ENCODE measurements around the gene RBM41. TPM values are rescaled to one million over a fixed set of nuclear protein-coding genes. Genes with fewer than 3 reads are reported as not detected.
"Not testable (repeated sequence)": the region's sequence is repeated elsewhere in the genome, so short reads cannot be mapped to it uniquely, and the experiment has no call there.

RBM41 gene
- total RNA-seq (10 to 100 TPM; 10.4 to 14.6 (median 14.0) TPM), polyA plus RNA-seq (10 to 100 TPM in 1 of 3 donors, 1 to 10 TPM in 2; 2.2 to 19.1 (median 5.6) TPM)
- long read RNA-seq, donor 1, partial matches to known transcripts = 2 of 6 reads
- long read RNA-seq, donor 1, other reads (novel, unspliced or antisense) = 3 of 6 reads
- long read RNA-seq, donor 2, partial matches to known transcripts = 5 of 12 reads
- long read RNA-seq, donor 2, other reads (novel, unspliced or antisense) = 7 of 12 reads

DNA sequence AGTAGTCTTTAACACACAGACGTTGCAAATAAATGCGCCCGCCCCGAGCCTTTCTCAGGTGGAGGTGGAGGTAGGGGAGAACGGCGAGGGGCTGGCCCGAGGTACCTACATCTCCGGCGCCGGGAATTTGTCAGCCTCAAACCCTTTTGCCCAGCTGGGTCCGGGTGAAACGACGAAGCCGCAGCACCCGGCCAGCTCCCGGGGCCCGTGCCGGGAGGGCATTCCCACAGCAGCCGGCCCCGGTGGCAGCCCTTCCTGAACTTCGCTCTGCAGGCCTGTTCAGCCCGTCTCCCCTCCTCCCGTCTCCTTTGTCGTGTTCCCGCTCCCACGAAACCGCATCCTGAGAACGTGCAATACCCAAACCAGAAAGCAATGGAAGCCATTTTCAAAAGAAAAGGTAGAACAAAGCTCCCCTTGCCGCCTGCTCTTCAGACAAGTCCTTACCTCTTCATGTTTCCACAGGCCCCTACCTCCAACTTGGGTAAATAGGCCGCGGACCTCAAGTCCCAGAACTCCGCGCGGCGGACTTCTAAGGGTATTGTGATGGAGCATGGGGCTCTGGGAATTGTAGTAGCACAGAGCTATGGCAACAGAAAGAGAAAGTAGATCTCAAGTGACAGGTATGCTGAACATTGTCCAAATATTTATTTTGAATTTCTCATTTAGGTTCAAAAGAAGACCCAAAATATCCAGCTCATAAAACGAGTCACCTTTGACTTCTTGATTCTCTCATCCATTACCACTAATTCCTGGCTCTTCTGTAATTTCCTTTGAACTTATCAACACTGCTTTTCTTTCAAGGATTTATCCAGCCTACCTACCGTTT lies at the start of gene RBM41:
Gene RBM41 (minus strand): TSS at position 501 of the 826 bp plus-strand sequence. CDS start 49 bp downstream, at position 452.
- H3K27ac ChIP-seq = peak within 1 kb of the TSS; percentile 58
- DNase-seq (peak; percentile 71 to 77), ATAC-seq (peak; percentile 88 to 100 (median 98))
- no peak for TF ChIP-seq CTCF (IDR thresholded peaks at IDR 0.05)
- peaks cover 0 to 30% of the 10 kb centered on the region in 2 donors for H3K36me3 ChIP-seq (ENCODE audit: insufficient read depth in 1 of 2, low read depth in 1 of 2)
- H3K4me1 ChIP-seq = no peaks in the 10 kb centered on the region
- intact Hi-C loops (cut with DNase I) = loop anchor here in 1 of 2 donors (5.0 kb wide), 1 partner anchor 116 kb away; the partner anchor contains the start of gene MORC4
- no peaks in the 10 kb centered on the region for H3K9me3 ChIP-seq
- WGBS, 3 donors = 0 to 25% (median 0%) methylated on average over 25 to 37 of the region's 37 CpGs
- peaks cover 0 to 10% (median 0%) of the 10 kb centered on the region in 3 donors for H3K27me3 ChIP-seq (ENCODE audit: insufficient read depth in 3 of 3, low read length in 2 of 3)
- H3K4me3 ChIP-seq = peak within 1 kb of the TSS; percentile 76

DNA sequence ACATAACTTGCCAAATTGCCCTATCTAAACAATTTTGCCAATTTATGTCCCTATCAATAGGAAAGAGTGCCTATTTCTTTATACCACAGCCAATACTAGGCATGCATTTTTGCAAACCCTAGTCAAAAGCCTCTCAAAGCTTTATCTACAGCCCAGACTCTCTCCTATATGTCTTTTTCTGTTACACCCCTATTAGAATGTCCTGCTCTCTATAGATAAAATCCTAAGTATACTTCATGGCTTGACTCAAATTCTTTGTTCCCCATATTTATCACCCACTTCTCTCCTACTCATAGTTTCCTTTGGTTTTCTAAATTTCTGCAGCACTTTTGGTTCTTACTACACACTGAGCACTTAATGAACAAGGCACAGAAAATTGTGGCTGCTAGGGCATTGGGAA lies 49.6 kb upstream of the RBM41 start:
- H3K27me3 ChIP-seq (ENCODE audit: insufficient read depth in 3 of 3, low read length in 2 of 3) = peaks cover 0 to 4% (median 0%) of the 10 kb centered on the region in 3 donors
- ATAC-seq (no peak), DNase-seq (no peak)
- intact Hi-C loops (cut with DNase I) = no loop called here
- H3K4me1 ChIP-seq = no peaks in the 10 kb centered on the region
- no peak overlapping the region for H3K27ac ChIP-seq
- no peak overlapping the region for H3K4me3 ChIP-seq
- H3K36me3 ChIP-seq (ENCODE audit: insufficient read depth in 1 of 2, low read depth in 1 of 2) = no peaks in the 10 kb centered on the region
- H3K9me3 ChIP-seq = no peaks in the 10 kb centered on the region
- no peak for TF ChIP-seq CTCF (IDR thresholded peaks at IDR 0.05)

- DNase-seq (no peak), ATAC-seq (no peak)
- no peaks in the 10 kb centered on the region for H3K9me3 ChIP-seq
- 80 to 94% (median 92%) methylated on average over 3 of the region's 3 CpGs for WGBS, 3 donors
- intact Hi-C loops (cut with DNase I) = no loop called here
- no peak overlapping the region for H3K4me3 ChIP-seq
- no peaks in the 10 kb centered on the region for H3K4me1 ChIP-seq
- peaks cover 0 to 4% (median 0%) of the 10 kb centered on the region in 3 donors for H3K27me3 ChIP-seq (ENCODE audit: insufficient read depth in 3 of 3, low read length in 2 of 3)
- no peak overlapping the region for H3K27ac ChIP-seq
- no peak for TF ChIP-seq CTCF (IDR thresholded peaks at IDR 0.05)
- no peaks in the 10 kb centered on the region for H3K36me3 ChIP-seq (ENCODE audit: insufficient read depth in 1 of 2, low read depth in 1 of 2)
Observed at GRCh38 chrX:107167163-107167921, 48.7 kb upstream of the RBM41 start.

GRCh38 chrX:107157618-107158017 lies 39.0 kb upstream of the RBM41 start:
- H3K27ac ChIP-seq; H3K4me3 ChIP-seq; H3K36me3 ChIP-seq (ENCODE audit: insufficient read depth in 1 of 2, low read depth in 1 of 2); DNase-seq; H3K27me3 ChIP-seq (ENCODE audit: insufficient read depth in 3 of 3, low read length in 2 of 3); intact Hi-C loops (cut with DNase I); H3K9me3 ChIP-seq; ATAC-seq; H3K4me1 ChIP-seq: not testable (repeated sequence)
- 65 to 94% methylated on average over 3 of the region's 4 CpGs; no CpG with 5 or more reads in 1 of the 3 donors for WGBS, 3 donors

GRCh38 chrX:107155621-107156430 lies 37.2 kb upstream of the RBM41 start:
- peak overlapping the region; percentile 28 for H3K4me3 ChIP-seq
- DNase-seq; H3K4me1 ChIP-seq; H3K27ac ChIP-seq; H3K9me3 ChIP-seq; intact Hi-C loops (cut with DNase I); H3K27me3 ChIP-seq (ENCODE audit: insufficient read depth in 3 of 3, low read length in 2 of 3); H3K36me3 ChIP-seq (ENCODE audit: insufficient read depth in 1 of 2, low read depth in 1 of 2); ATAC-seq: not testable (repeated sequence)
- whole genome bisulfite sequencing, 3 donors = 27 to 73% (median 40%) methylated on average over 8 to 24 of the region's 32 CpGs
